CD4-positive, alpha-beta T cell treated with Interleukin-6 for 4 hours (primary cell): Measurements from ENCODE around the gene CHRNA10.
A peak's percentile ranks its signal among the peaks of the same experiment; 100 is the strongest.

Experiments used
- DNase-seq: peaks from one replicate; pipeline ENCODE4 v3.0.0-alpha.2; 2020; ENCODE audit warnings: mixed read lengths

Gene CHRNA10

GRCh38 chr11:3627291-3627690 lies 43.9 kb downstream of the CHRNA10 start:
- no peak for DNase-seq

GRCh38 chr11:3626250-3626960 lies 44.8 kb downstream of the CHRNA10 start:
- peak; percentile 5 for DNase-seq

GRCh38 chr11:3623767-3624458 lies 47.3 kb downstream of the CHRNA10 start:
- no peak for DNase-seq

- no peak for DNase-seq
These were observed 48.1 kb downstream of the CHRNA10 start for GRCh38 chr11:3623121-3623520.

GRCh38 chr11:3622521-3622920 lies 48.7 kb downstream of the CHRNA10 start:
- no peak for DNase-seq

- no peak for DNase-seq
These were observed 53.2 kb downstream of the CHRNA10 start for GRCh38 chr11:3617990-3618389.

- DNase-seq, result no peak
These were observed 54.3 kb downstream of the CHRNA10 start for GRCh38 chr11:3616721-3617460.

GRCh38 chr11:3615998-3616397 lies 55.2 kb downstream of the CHRNA10 start:
- DNase-seq, result no peak
